Loucy (cell line): Measurements from ENCODE around the gene VAMP1.
A peak's percentile ranks its signal among the peaks of the same experiment; 100 is the strongest.

Source experiments
- H2AFZ ChIP-seq: fragments of 200-600 bp; sonication (generic); 2 replicates; pipeline ENCODE4 v1.6.0; 2016; ENCODE audit warnings: antibody characterized with exemption, mild to moderate bottlenecking, low read length, moderate library complexity
- H3F3A ChIP-seq: fragments of 200-600 bp; 2 replicates; pipeline ENCODE4 v1.6.0; 2016; ENCODE audit warnings: antibody characterized with exemption, low read depth, mild to moderate bottlenecking
- H3K27me3 ChIP-seq: fragments of 200-600 bp; sonication (generic); 2 replicates; pipeline ENCODE4 v1.6.1; 2014; ENCODE audit warnings: low read length, mild to moderate bottlenecking; ENCODE audit not compliant: insufficient read depth, poor library complexity, severe bottlenecking
- H3K36me3 ChIP-seq: fragments of 200-600 bp; sonication (generic); 2 replicates; pipeline ENCODE4 v1.6.1; 2016; ENCODE audit warnings: low read length; ENCODE audit not compliant: insufficient read depth
- H3K4me1 ChIP-seq: fragments of 200-600 bp; sonication (generic); 2 replicates; pipeline ENCODE4 v1.5.1; 2014; ENCODE audit warnings: low read length, mild to moderate bottlenecking; ENCODE audit not compliant: insufficient read depth, poor library complexity, severe bottlenecking
- H3K4me2 ChIP-seq: fragments of 200-600 bp; sonication (generic); 2 replicates; pipeline ENCODE4 v1.6.0; 2014; ENCODE audit warnings: antibody characterized with exemption, low read length, low read depth, mild to moderate bottlenecking; ENCODE audit not compliant: poor library complexity, severe bottlenecking
- H3K4me3 ChIP-seq: fragments of 200-600 bp; sonication (generic); 2 replicates; pipeline ENCODE4 v1.5.1; 2014; ENCODE audit warnings: low read length, mild to moderate bottlenecking, mixed read lengths; ENCODE audit not compliant: poor library complexity, severe bottlenecking
- H3K79me2 ChIP-seq: fragments of 200-600 bp; sonication (generic); 2 replicates; pipeline ENCODE4 v1.6.1; 2014; ENCODE audit warnings: low read length; ENCODE audit not compliant: insufficient read depth
- H3K9ac ChIP-seq: fragments of 200-600 bp; sonication (generic); 2 replicates; pipeline ENCODE4 v1.6.0; 2014; ENCODE audit warnings: mild to moderate bottlenecking, low read depth, low read length, moderate library complexity; ENCODE audit not compliant: poor library complexity, severe bottlenecking
- H3K9me2 ChIP-seq: fragments of 200-600 bp; sonication (generic); replicated peaks from 2 replicates; pipeline ENCODE4 v1.6.1; 2016; ENCODE audit warnings: low read depth, low read length, mixed read lengths
- H3K9me3 ChIP-seq: fragments of 200-600 bp; sonication (generic); 2 replicates; pipeline ENCODE4 v1.6.1; 2014; ENCODE audit warnings: mild to moderate bottlenecking, antibody characterized with exemption, low read length, low read depth; ENCODE audit not compliant: insufficient read depth
- H4K20me1 ChIP-seq: fragments of 200-600 bp; sonication (generic); 2 replicates; pipeline ENCODE4 v1.6.0; 2014; ENCODE audit warnings: antibody characterized with exemption, low read length, mild to moderate bottlenecking; ENCODE audit not compliant: insufficient read depth, poor library complexity, severe bottlenecking
- CTCF ChIP-seq: fragments of 200-600 bp; sonication (generic); conservative IDR thresholded peaks from 2 replicates; pipeline ENCODE4 v1.5.1; 2014; ENCODE audit warnings: mild to moderate bottlenecking, antibody characterized with exemption, low read length
- EZH2phosphoT487 ChIP-seq: fragments of 200-600 bp; IDR thresholded peaks from 2 replicates; pipeline ENCODE4 v1.6.1; 2018; ENCODE audit warnings: antibody characterized with exemption, mild to moderate bottlenecking, moderate library complexity, borderline replicate concordance

Gene VAMP1

GRCh38 chr12:6461401-6462233 lies 8.9 kb downstream of the VAMP1 start:
- Histone ChIP-seq H3K9ac (peak overlapping the region; percentile 82), H3K36me3 (peaks cover 28% of the 10 kb centered on the region; the same call in 1 of the 2 replicates)

DNA sequence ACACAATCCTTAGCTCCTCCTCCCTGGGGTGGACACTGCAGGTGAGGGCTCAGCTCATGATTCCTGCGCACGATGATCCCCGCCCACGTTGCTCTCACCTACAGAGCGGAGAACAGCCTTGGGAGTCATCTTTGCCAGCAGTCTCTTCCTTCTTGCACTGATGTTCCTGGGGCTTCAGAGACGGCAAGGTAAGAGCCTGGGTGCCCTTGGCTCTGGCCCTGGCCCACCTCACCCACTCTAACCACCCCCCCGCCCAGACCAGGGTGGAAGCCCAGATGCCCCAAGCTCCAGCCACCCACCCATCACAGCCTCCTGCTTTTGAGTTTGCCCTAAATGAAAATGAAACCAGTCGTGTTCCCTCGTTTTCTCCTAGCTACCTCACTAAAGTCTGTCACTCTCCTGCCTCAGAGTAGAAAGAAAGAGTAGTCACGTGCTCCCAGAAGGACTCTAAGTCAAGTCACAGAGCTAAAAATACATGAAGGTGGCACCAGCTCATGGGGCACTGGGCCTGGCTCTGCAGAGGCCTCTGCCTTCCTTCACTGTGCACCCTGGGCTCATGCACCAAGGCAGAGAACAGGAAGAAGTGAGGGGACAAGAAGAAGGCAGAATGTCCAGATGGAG lies 9.6 kb downstream of the VAMP1 start:
- no peak for TF ChIP-seq CTCF
- no peak for TF ChIP-seq EZH2phosphoT487
- Histone ChIP-seq H2AFZ (no peak overlapping the region), H3K4me2 (peak overlapping the region; percentile 89), H3F3A (peaks cover 10% of the 10 kb centered on the region; the same call in 1 of the 2 replicates), H3K27me3 (no peaks in the 10 kb centered on the region), H3K9me3 (no peaks in the 10 kb centered on the region), H3K9ac (peak overlapping the region; percentile 82), H3K36me3 (peaks cover 28% of the 10 kb centered on the region; the same call in 1 of the 2 replicates), H3K4me1 (peaks cover 45% of the 10 kb centered on the region), H3K4me3 (peak overlapping the region; percentile 74), H4K20me1 (no peaks in the 10 kb centered on the region), H3K9me2 (no peaks in the 10 kb centered on the region), H3K79me2 (peaks cover 29% of the 10 kb centered on the region)

More at GRCh38 chr12:6461401-6462233, 8.9 kb downstream of the VAMP1 start:
- peaks cover 33% of the 10 kb centered on the region for H3K79me2 ChIP-seq
- H3K4me2 ChIP-seq, result peak overlapping the region; percentile 89
- H3F3A ChIP-seq, result peaks cover 10% of the 10 kb centered on the region; the same call in 1 of the 2 replicates
- H3K9me2 ChIP-seq, result no peaks in the 10 kb centered on the region
- H2AFZ ChIP-seq, result no peak overlapping the region
- no peak for TF ChIP-seq CTCF
- no peak for TF ChIP-seq EZH2phosphoT487
- peaks cover 45% of the 10 kb centered on the region for H3K4me1 ChIP-seq
- no peaks in the 10 kb centered on the region for H3K9me3 ChIP-seq
- no peaks in the 10 kb centered on the region for H3K27me3 ChIP-seq
- no peaks in the 10 kb centered on the region for H4K20me1 ChIP-seq
- peak overlapping the region; percentile 74 for H3K4me3 ChIP-seq

- Histone ChIP-seq H3K27me3 (no peaks in the 10 kb centered on the region), H3K36me3 (peaks cover 23% of the 10 kb centered on the region; the same call in 1 of the 2 replicates), H3K4me2 (no peak overlapping the region), H3K9ac (no peak overlapping the region), H3K4me1 (peaks cover 34% of the 10 kb centered on the region), H3K4me3 (no peak overlapping the region), H3K79me2 (peaks cover 28% of the 10 kb centered on the region), H3F3A (peaks cover 10% of the 10 kb centered on the region; the same call in 1 of the 2 replicates), H2AFZ (no peak overlapping the region), H3K9me2 (no peaks in the 10 kb centered on the region), H3K9me3 (no peaks in the 10 kb centered on the region), H4K20me1 (no peaks in the 10 kb centered on the region)
- TF ChIP-seq CTCF (no peak), EZH2phosphoT487 (no peak)
These were observed 11.5 kb downstream of the VAMP1 start for GRCh38 chr12:6459004-6459337.
